Fibroblast of mammary gland (primary cell): Measurements from ENCODE around the gene VCAM1.

ENCODE experiments used
- DNase-seq: peaks from one replicate; pipeline ENCODE4 v3.0.0-alpha.2; 2010; ENCODE audit warnings: low read depth
- H3K4me3 ChIP-seq: 2 replicates; pipeline ENCODE4 v1.5.1; 2011; ENCODE audit warnings: low read depth, mild to moderate bottlenecking, low read length, moderate library complexity; ENCODE audit not compliant: control insufficient read depth
- TF ChIP-seq, protein P1 (sequence below): conservative IDR thresholded peaks from 2 replicates; pipeline ENCODE4 v1.5.1; 2011; ENCODE audit warnings: low read depth, low read length, inconsistent platforms; ENCODE audit not compliant: control insufficient read depth, insufficient read depth

Gene VCAM1

DNA sequence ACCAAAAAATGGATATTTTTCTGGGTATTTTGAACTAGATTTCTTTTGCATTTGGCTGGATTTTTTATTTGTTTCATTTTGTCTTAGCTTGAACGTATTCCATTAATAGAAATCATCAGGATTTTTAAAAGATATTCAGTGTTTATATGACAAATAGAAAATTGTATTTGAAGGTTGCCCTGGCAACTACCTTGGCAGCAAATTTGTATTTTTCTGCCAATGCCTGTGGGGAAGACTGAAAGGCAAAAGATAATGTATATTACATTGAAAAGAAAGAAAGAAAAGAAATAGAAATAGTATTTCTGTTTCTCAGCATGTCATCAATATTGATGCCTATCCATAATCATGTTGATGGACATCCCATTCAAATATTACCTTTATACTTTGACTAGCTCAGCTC is 16.8 kb downstream of the VCAM1 start:
- peak; percentile 41 for DNase-seq
- H3K4me3 ChIP-seq: no peak overlapping the region
- TF ChIP-seq, protein P1, sequence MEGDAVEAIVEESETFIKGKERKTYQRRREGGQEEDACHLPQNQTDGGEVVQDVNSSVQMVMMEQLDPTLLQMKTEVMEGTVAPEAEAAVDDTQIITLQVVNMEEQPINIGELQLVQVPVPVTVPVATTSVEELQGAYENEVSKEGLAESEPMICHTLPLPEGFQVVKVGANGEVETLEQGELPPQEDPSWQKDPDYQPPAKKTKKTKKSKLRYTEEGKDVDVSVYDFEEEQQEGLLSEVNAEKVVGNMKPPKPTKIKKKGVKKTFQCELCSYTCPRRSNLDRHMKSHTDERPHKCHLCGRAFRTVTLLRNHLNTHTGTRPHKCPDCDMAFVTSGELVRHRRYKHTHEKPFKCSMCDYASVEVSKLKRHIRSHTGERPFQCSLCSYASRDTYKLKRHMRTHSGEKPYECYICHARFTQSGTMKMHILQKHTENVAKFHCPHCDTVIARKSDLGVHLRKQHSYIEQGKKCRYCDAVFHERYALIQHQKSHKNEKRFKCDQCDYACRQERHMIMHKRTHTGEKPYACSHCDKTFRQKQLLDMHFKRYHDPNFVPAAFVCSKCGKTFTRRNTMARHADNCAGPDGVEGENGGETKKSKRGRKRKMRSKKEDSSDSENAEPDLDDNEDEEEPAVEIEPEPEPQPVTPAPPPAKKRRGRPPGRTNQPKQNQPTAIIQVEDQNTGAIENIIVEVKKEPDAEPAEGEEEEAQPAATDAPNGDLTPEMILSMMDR: no peak

DNA sequence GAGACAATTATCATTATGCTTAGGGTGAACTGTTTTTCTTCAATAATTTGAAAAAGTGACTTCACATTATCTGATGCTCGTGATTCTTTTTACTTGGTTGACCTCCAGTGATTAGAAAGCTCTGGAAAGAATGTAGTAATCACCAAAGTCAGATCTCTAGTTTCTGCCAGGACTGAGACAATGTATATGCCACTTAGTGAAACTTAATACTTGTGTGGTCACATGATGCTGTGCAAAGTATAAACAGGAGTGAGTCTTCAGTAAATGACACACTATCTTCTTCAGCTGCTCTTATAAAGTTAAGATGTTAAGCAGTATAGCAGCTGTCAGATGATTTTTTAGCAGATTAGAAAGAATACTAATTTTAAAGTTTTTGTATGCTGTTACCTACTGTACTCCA is 17.2 kb downstream of the VCAM1 start:
- peak; percentile 74 for DNase-seq
- no peak overlapping the region for H3K4me3 ChIP-seq
- TF ChIP-seq, protein P1: no peak

DNA sequence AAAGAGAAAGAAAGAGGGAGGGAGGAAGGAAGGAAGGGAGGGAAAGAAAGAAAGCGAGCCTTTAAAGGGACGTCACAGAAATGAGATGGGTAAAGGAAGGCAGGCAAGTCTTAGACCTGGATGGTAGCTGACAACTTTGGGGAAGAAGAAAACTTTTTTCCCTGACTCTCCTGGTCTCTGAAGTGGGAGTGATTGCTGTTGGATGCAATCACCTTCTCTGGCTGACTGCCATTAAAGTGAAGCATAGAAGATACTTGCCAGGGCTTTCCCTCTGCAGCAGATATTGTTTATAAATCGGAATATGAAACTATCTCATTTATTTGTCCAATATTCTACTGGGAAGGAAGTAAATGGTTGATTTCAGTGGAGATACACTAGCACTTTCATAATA is 27.0 kb downstream of the VCAM1 start:
- TF ChIP-seq, protein P1: no peak
- no peak overlapping the region for H3K4me3 ChIP-seq
- no peak for DNase-seq

DNA sequence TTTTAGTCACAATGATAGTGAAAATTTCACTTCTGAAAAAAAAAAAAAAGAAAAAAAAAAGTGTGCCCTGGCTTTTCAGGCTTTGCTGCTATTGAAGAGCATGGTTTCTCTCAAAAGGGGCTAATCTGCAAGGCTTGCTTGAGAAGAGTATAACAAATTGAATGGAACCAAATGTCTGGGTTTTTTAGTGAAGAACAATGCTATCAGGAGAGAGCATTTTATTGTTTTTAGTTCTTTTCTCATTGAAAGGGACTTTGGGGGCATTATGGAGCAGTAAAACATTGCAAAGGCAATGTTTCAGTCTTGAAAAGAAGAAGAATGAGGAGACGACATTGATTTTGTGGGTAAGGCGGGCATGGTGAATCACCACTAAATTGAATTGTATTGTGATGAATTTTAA is 28.2 kb downstream of the VCAM1 start:
- TF ChIP-seq, protein P1: no peak
- DNase-seq: no peak
- no peak overlapping the region for H3K4me3 ChIP-seq

DNA sequence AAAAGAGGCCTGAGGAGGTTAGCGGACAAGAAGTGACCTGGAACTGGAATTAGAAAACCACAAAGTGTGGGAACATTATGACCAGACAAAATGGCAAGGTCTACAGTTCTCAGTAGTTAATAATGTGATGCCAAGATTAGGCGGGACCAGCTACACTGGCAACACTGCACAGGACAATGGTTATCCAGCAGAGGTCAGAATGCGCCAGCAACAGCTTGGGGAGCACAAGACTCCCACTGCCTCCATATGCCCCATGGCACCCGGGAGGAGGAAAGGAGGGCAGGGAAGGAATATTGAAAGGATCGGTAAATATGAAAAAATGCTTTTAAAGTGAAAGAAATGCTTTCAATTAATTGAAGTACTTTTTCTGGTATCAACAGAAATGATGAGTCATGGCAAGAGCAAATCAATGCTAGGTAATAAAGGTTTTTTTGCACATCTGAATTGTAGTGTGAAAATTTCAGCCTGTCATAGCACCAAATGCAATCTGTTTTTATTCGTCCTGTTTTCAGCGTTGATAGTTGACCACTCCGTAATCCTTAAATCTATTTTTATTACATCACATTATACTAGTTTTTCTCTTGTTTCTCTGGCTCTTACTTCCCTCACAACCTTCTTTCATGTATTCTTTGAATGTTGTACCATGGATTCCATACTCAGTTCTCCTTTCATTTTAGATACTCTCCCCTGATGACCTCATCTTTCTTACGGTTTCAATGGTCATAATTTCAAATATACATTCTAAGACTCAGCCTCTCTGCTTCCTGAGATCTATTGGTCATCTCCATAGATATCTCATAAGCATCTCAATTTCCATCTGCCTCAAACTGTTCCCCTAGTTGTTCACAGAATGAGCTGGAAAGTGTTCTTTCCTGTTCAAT is 30.7 kb downstream of the VCAM1 start:
- TF ChIP-seq, protein P1: no peak
- no peak for DNase-seq
- H3K4me3 ChIP-seq: no peak overlapping the region

DNA sequence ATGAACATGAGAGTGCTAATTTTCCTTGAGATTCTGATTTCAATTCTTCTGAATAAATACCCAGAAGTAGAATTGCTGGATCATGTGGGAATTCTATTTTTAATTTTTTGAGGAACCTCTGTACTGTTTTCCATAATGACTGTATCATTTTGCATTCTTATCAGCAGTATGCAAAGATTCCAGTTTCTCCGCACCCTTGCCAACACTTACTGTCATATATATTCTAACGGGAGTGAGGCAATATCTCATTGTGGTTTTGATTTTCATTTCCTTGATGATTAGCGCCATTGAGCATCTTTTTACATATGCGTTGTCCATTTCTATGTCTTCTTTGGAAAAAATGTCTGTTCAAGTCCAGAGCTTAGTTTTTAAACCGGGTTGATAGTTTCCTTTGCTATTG is 33.2 kb downstream of the VCAM1 start:
- TF ChIP-seq, protein P1: no peak
- no peak for DNase-seq
- no peak overlapping the region for H3K4me3 ChIP-seq
